Astrocyte (in vitro differentiated cells and primary cell): ENCODE data around the gene C3orf80. TPM values are rescaled to one million over a fixed set of nuclear protein-coding genes. Genes with fewer than 3 reads are reported as not detected.
"Not testable (repeated sequence)": the region's sequence is repeated elsewhere in the genome, so short reads cannot be mapped to it uniquely, and the experiment has no call there.

Experiments
- DNase-seq: peaks from one replicate; pipeline ENCODE4 v3.0.0-alpha.2; 2010; ENCODE audit warnings: low read depth
- FAIRE-seq: peaks from 2 replicates; lab custom pipeline; 2011; peaks lifted over from hg19 to GRCh38; lab: Jason Lieb, UNC
- H2AFZ ChIP-seq: 2 replicates; pipeline ENCODE4 v1.6.0; 2012; ENCODE audit warnings: low read depth, low read length, inconsistent platforms
- H3K27ac ChIP-seq: 2 replicates; pipeline ENCODE4 v1.5.1; 2011; ENCODE audit warnings: low read depth, low read length, inconsistent platforms
- H3K27me3 ChIP-seq: 2 replicates; pipeline ENCODE4 v1.6.0; 2011; ENCODE audit warnings: low read length, inconsistent platforms; ENCODE audit not compliant: insufficient read depth
- H3K36me3 ChIP-seq: 2 replicates; pipeline ENCODE4 v1.5.1; 2011; ENCODE audit warnings: low read length, inconsistent platforms; ENCODE audit not compliant: insufficient read depth
- H3K4me1 ChIP-seq: 2 replicates; pipeline ENCODE4 v1.5.1; 2011; ENCODE audit warnings: low read length, inconsistent platforms; ENCODE audit not compliant: insufficient read depth
- H3K4me2 ChIP-seq: 2 replicates; pipeline ENCODE4 v1.6.0; 2012; ENCODE audit warnings: low read length, inconsistent platforms
- H3K4me3 ChIP-seq: 2 replicates; pipeline ENCODE4 v1.5.1; 2011; ENCODE audit warnings: low read depth, mild to moderate bottlenecking, low read length, inconsistent platforms; ENCODE audit not compliant: insufficient read depth
- H3K79me2 ChIP-seq: 2 replicates; pipeline ENCODE4 v1.6.0; 2012; ENCODE audit warnings: mild to moderate bottlenecking, low read length, inconsistent platforms; ENCODE audit not compliant: insufficient read depth
- H3K9ac ChIP-seq: 2 replicates; pipeline ENCODE4 v1.6.0; 2012; ENCODE audit warnings: mild to moderate bottlenecking, low read length, inconsistent platforms
- H3K9me3 ChIP-seq: 2 replicates; pipeline ENCODE4 v1.5.1; 2012; ENCODE audit warnings: low read depth, mild to moderate bottlenecking, low read length, inconsistent platforms; ENCODE audit not compliant: insufficient read depth
- H4K20me1 ChIP-seq: 2 replicates; pipeline ENCODE4 v1.6.0; 2012; ENCODE audit warnings: low read length, inconsistent platforms; ENCODE audit not compliant: insufficient read depth
- H3K27ac Mint-ChIP-seq: one replicate; pipeline ENCODE4 v1.8.0; 2021; ENCODE audit warnings: mild to moderate bottlenecking, mixed read lengths; ENCODE audit not compliant: unreplicated experiment
- H3K27me3 Mint-ChIP-seq: one replicate; pipeline ENCODE4 v1.8.0; 2021; ENCODE audit warnings: low read depth, mixed read lengths; ENCODE audit not compliant: unreplicated experiment
- H3K36me3 Mint-ChIP-seq: one replicate; pipeline ENCODE4 v1.8.0; 2021; ENCODE audit warnings: low read depth, mixed read lengths; ENCODE audit not compliant: unreplicated experiment
- H3K4me1 Mint-ChIP-seq: one replicate; pipeline ENCODE4 v1.8.0; 2021; ENCODE audit warnings: low read depth, mixed read lengths; ENCODE audit not compliant: unreplicated experiment
- H3K4me3 Mint-ChIP-seq: one replicate; pipeline ENCODE4 v1.8.0; 2021; ENCODE audit warnings: mild to moderate bottlenecking, moderate library complexity, mixed read lengths; ENCODE audit not compliant: unreplicated experiment
- H3K9me3 Mint-ChIP-seq: one replicate; pipeline ENCODE4 v1.8.0; 2021; ENCODE audit warnings: mild to moderate bottlenecking, mixed read lengths; ENCODE audit not compliant: unreplicated experiment
- CTCF ChIP-seq: IDR thresholded peaks from 2 replicates; pipeline ENCODE4 v1.5.1; 2011; ENCODE audit warnings: low read depth, mild to moderate bottlenecking, inconsistent platforms, low read length, moderate library complexity; ENCODE audit not compliant: insufficient read depth
- EZH2 ChIP-seq: IDR thresholded peaks from 2 replicates; pipeline ENCODE4 v1.6.1; 2012; ENCODE audit warnings: mild to moderate bottlenecking, low read length, inconsistent platforms; ENCODE audit not compliant: insufficient read depth
- total RNA-seq: library from RNA; stranded (reverse); gene quantifications from 2 replicates; pipeline ENCODE4 v1.2.1, GENCODE V29; 2021

C3orf80 gene
- total RNA-seq, 1 donor from 2014 or later = 6.5 TPM

DNA sequence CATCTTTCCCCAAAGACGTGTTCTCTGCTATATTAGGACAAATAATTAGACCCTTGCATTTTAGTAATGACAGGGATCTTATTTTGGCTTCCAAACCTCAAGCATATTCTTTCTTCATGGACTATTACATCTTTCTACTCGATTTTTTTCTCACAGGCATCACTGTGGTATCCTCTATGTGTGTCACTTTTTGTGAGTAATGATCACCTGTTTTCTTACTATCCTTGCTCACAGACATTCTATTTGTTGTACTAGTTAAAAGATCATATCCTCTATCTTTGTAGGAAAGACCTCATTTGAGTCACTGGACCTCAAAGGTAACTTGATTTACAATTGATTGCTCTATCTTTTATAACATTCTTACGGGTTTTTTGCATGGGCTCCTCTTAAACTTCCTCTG is 6.8 kb downstream of the C3orf80 start:
- no peak for DNase-seq
- H3K79me2 ChIP-seq = no peaks in the 10 kb centered on the region
- TF ChIP-seq CTCF = no peak
- TF ChIP-seq EZH2 = no peak
- H3K9ac ChIP-seq = no peak overlapping the region
- H3K4me2 ChIP-seq = no peak overlapping the region
- H3K36me3 ChIP-seq = no peaks in the 10 kb centered on the region
- no peaks in the 10 kb centered on the region for H3K27me3 Mint-ChIP-seq
- H4K20me1 ChIP-seq = no peaks in the 10 kb centered on the region
- FAIRE-seq = no peak
- H3K9me3 Mint-ChIP-seq = no peaks in the 10 kb centered on the region
- H3K4me3 ChIP-seq = no peak overlapping the region
- H3K4me3 Mint-ChIP-seq = no peak overlapping the region
- no peaks in the 10 kb centered on the region for H3K4me1 ChIP-seq
- H3K27ac Mint-ChIP-seq = no peak overlapping the region
- H3K27ac ChIP-seq = no peak overlapping the region
- H3K4me1 Mint-ChIP-seq = peaks cover 5% of the 10 kb centered on the region
- H2AFZ ChIP-seq = no peak overlapping the region
- no peaks in the 10 kb centered on the region for H3K9me3 ChIP-seq
- H3K27me3 ChIP-seq = peaks cover 9% of the 10 kb centered on the region
- H3K36me3 Mint-ChIP-seq = no peaks in the 10 kb centered on the region

DNA sequence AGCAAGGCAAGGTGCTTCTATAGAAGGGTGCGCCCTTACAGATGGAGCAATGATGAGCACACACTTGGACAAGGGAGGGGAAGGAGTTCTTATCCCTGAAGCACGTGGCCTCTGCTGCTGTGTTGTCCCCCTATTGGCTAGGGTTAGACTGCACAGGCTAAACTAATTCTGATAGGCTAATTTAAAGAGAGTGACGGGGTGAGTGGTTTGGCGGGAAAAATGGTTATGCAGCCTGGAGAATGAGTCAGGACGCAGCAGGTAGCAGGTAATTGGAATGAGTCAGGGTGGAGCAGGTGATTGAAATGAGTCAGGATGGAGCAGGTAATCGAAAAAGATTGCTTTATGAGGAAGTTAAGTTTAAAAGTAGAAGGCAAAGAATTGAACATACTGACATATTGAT is 15.5 kb downstream of the C3orf80 start:
- not testable (repeated sequence) for H3K27me3 Mint-ChIP-seq, H3K9me3 ChIP-seq, H3K4me3 ChIP-seq, H3K4me2 ChIP-seq, H3K27me3 ChIP-seq, H3K36me3 Mint-ChIP-seq, H3K27ac ChIP-seq, DNase-seq, H3K27ac Mint-ChIP-seq, FAIRE-seq, H4K20me1 ChIP-seq, H2AFZ ChIP-seq, H3K4me3 Mint-ChIP-seq, H3K4me1 ChIP-seq, H3K79me2 ChIP-seq, H3K9ac ChIP-seq, H3K36me3 ChIP-seq
- Mint-ChIP-seq H3K4me1 (peaks cover 16% of the 10 kb centered on the region), H3K9me3 (peaks cover 10% of the 10 kb centered on the region)

DNA sequence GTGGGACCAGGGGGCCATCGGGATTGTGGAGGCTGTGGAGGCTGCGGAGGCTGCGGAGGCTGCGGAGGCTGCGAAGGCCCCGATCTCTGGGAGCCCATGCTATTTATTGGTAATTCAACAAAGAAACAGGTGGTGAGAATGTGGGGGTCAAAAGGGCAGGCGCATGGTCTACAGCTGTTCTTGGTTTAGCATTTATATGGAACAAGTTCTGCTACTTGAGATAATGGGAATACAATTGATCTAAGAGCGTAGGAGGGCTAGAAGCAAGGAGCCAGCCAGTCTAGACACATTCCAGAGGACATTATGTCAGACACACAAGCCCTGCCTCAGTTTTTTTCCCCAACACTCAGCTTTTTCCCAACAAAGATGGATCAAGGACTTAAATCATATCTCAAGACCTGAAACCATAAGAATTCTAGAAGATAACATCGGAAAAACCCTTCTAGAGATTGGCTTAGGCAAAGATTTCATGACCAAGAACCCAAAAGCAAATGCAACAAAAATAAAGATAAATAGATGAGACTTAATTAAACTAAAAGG is 20.1 kb downstream of the C3orf80 start:
- Histone ChIP-seq H3K9me3 (no peaks in the 10 kb centered on the region), H3K4me1 (no peaks in the 10 kb centered on the region), H3K9ac (no peak overlapping the region), H3K4me3 (no peak overlapping the region), H3K27me3 (no peaks in the 10 kb centered on the region), H3K27ac (no peak overlapping the region), H2AFZ (no peak overlapping the region), H3K36me3 (no peaks in the 10 kb centered on the region), H3K4me2 (no peak overlapping the region), H3K79me2 (no peaks in the 10 kb centered on the region), H4K20me1 (no peaks in the 10 kb centered on the region)
- H3K27ac Mint-ChIP-seq = peak overlapping the region; percentile 97
- no peak for TF ChIP-seq CTCF
- no peak for TF ChIP-seq EZH2
- peaks cover 6% of the 10 kb centered on the region for H3K9me3 Mint-ChIP-seq
- no peaks in the 10 kb centered on the region for H3K27me3 Mint-ChIP-seq
- peaks cover 23% of the 10 kb centered on the region for H3K4me1 Mint-ChIP-seq
- peak overlapping the region; percentile 36 for H3K4me3 Mint-ChIP-seq
- H3K36me3 Mint-ChIP-seq = peaks cover 1% of the 10 kb centered on the region
- no peak for FAIRE-seq
- peak; percentile 79 for DNase-seq
